ENCODE data around the gene MTMR1.
A peak's percentile ranks its signal among the peaks of the same experiment; 100 is the strongest.

Gene MTMR1

DNA sequence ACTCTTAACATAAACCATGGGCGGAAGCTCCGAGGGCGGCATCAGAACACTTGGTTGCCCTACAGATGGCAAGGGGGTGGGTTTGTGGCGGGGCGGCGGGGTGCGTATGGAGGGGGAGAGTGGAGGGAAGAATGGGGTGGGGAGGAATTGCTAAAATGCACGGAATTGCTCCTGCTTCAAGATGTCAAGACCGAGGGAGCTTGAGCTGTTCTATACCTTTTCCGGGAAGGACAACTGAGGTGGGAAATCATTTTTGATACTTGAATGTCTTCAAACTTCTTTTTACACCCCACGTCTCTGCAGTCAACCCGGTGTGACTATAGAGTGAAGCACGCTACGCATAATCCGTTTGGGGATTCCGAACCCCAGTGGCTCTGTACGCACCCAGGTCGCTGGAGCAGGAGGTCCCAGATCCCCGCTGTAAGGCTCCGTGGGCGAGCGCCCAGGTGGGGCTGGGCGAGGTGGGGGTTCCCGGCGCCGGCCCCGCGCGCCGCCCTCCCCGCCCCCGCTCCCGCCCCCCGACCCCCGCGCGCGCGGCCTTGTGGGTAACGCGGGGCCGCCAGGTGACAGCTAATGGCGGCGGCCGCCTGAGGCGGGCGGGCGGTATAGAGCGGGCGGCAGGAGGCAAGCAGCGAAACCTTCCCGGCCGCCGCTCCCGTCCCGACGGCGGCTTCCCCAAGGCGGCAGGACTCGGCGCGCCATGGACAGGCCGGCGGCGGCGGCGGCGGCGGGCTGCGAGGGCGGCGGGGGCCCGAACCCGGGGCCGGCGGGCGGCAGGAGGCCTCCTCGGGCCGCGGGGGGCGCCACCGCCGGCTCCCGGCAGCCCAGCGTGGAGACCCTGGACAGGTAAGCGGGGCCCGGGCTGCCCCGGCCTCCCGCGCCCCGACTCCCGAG is at the start of gene MTMR1:
Gene MTMR1, plus strand, starts transcription at position 566 of the 894 bp plus-strand sequence. Its CDS starts 135 bp downstream, at position 701.
- DNase-seq = peak in 1 of 2 experiments; percentile 10

DNA sequence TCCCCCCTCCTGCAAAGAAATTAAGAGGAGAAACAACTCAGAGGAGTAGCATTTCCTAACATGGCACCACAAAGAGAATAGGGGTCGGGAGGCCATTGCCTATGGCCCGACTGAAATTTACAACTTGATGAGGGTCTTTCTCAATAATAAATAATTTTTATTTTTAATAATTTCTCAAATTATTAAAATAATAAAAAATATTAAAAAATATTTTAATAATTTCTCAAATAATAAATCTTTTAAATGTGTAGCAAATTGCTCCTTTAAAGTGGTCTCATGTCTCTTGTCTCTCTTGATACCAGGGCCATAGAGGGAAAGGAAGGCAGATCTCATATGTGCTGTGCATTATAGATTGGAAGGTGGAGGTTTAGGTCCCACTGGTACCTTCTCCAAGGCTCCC is 49.2 kb upstream of the MTMR1 start:
- DNase-seq = no peak

DNA sequence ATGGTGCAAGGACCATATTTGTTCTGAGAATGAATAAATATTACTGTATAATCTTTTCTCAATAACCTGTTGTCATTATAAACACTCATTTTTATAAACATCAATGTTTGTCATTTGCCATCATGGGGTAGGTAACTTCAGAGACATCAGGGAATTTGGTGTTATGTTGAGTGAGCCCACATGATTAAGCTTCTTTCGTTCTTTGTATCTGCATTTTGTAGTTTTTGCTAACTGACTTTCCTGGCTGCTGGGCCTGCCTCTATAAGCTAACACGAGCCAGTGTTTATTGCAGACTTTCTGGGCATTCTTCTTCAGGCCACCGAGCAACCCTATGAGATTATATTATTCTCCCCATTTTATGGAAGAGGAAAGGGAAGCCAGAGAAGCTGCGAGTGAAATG is 48.8 kb upstream of the MTMR1 start:
- no peak for DNase-seq

DNA sequence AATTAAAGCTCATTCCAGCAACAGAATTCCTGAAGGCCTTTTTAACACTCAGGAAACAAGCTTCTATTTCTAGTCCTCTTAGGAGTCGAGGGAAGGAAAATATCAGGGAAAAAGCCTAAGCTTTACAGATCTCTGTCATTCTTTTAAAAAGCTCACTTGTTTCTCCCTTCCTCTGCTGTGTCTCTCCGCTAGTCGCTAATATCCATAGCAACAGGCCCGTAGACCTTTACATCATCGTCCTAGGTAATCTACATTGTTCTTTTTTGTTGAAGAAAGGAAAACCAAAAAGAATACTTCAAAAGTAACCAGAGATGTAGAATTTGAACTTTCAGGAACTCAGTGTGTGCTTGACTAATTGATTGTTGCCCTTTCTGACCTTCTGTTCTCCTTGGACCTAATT is 45.9 kb upstream of the MTMR1 start:
- DNase-seq = no peak

DNA sequence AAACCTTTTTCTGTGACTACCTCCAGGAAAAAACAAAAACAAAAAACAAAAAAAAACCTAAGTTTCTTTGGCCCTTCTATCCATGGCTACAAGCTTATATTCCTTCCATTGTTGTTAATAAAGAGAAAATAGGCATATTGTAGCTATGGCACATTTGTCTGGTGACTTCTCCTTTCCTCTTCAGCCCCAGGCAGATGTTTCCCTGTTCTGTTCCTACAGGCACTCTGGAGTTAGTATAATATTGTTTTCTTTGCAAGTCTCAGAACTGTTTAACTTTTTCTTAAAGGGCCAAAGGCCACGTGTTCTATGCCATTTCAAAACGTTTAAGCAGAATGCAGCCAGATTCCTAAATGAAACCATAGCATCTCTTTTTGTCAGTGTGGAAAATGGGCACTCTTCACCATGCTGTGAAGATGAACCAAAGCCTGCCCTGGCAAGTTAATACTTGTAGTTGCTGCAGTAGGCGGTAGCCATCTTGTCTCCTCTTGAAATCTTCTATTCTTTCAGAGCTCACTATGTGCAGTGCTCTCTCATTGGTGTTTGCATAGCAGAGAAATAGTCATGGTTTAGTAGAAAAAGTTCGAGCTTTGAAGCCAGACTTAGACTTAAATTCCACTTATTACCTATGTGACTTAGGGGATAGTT is 44.8 kb upstream of the MTMR1 start:
- no peak for DNase-seq

DNA sequence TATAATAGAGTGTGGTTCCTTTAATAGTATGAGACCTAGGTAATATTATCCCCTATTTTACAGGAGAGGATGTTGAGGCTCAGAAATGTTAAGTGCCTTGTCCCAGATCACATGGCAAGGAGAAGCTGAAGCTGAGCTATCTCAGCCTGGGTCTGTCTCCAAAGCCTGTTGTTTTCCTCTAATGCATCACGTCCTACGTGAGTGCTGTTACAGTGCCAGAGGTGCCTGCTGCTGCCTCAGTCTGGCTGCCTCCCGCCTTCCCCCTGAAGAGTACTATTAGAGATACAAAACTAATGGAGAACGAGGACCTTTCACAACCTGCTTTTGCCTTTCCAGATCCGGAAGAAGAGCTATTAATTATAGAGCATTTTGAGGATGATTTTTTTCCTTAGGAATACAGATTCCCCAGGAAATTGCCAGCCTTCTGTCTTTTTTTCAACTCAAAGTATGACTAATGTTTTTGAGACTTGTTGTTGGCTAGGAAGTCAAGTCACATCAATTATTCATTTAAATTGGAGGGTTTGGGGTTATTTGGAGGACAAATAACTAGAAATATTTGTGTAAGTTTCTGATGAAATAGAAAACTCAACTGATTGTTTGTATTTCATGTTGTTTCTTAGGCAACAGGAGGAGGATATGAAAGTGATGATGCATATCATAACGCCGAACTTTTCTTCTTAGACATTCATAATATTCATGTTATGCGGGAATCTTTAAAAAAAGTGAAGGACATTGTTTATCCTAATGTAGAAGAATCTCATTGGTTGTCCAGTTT is 43.9 kb upstream of the MTMR1 start:
- no peak for DNase-seq

DNA sequence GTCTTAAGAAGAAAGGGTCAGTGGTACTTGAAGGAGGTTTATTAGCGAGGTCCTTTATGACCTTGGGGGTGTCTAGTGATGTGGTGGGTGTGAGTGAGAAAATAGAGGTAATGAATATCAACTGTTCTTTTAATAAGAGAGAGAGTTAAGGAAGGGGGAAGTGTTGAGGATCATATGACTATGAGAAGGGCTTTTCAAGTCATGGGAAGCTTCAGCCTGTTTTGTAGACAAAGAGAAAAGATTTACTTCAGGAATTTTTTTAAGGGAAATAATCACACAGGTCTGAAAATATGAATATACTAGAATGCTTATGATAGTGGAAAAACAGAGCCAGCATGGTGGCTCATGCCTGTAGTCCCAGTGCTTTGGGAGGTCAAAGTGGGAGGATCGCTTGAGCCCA is 41.3 kb upstream of the MTMR1 start:
- no peak for DNase-seq

DNA sequence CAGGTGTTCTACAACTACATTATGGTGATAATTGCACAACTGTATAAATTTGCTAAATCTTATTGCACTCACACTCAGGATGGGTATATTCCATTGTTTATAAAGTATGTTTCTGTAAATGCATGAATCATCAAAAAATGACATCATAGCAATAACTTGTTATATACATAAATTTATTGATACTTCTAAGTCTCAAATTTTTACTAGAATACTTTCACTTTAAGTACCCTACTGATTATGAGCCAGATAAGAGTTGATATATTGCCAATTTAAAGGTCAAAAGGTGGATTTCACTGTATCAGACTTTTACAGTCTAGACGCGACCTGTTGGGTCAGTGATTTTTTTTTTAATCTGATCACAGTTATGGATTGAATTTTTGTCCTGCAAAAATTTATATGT is 37.4 kb upstream of the MTMR1 start:
- no peak for DNase-seq

DNA sequence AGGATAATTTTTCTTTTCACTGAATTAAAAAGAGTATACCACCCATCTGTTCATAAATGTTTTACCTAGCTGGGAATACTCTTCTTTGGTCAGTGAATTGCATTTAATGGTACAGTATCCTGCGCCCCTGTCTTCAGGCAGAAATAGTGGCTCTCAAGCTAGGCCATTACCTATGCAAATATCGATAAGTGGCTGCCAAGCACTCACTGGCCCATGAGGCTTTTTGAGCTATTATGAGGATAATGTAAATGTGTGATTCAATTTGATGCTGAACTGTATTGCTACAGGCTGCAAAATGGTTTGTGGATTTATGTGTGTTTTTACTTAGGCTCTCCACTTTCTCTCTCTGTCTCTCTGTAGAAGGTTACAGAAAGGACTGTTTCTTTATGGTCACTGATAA is 30.1 kb upstream of the MTMR1 start:
- no peak for DNase-seq

DNA sequence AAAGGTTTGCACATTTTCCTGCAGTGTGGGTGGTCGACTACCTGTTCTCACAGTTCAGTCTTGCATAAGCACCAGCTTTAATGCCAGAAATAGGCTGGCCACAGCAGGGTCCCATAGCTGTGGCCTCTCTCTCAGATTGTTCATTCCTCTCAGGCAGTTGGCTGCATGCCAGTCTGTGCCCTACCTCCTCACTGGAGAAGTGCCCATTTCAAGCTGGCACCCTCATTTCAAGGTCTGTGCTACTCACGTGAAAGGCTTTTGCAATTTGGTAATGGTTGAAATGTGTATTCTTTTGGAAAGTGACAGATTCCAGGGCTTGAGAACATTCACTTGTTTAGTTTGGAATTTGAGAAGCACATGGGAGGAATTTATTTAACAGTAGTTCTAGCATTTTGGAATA is 28.9 kb upstream of the MTMR1 start:
- no peak for DNase-seq

DNA sequence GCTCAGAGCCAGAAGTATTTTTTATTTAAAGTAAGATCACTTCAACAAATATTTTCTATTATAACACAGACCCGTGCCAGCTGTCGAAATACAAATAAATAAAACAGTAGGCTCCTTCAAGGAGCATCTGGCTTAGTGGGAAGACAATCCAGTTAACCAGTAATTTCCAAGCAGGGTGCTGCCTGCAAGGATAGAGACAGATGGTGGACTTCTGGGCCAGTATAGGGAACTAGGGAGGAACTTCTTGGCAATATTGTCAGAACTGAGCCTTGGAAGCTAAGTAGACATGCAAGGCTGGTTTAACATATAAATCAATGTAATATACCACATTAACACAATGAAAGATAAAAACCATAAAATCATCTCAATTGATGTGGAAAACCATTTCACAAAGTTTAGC is 17.0 kb upstream of the MTMR1 start:
- no peak for DNase-seq

DNA sequence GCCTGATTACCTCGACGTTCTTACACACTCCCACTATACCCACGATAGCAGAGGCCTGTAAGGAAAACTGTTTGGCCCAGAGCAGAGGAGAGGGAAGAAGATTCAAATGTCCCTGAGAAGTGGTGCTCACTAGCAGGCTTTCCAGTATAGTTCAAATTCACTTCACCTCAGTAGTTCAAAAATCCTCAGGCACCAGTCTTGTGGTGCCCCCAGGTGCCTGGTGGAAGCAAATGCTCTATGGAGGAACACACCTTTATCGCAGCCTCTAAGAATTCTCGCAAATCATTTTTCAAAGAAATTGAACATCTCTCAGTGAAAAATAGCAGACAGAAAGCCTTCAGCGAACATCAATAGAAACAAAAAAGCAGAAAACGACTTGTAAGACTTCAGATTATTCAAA is 12.2 kb upstream of the MTMR1 start:
- peak in 1 of 2 experiments; percentile 17 for DNase-seq

DNA sequence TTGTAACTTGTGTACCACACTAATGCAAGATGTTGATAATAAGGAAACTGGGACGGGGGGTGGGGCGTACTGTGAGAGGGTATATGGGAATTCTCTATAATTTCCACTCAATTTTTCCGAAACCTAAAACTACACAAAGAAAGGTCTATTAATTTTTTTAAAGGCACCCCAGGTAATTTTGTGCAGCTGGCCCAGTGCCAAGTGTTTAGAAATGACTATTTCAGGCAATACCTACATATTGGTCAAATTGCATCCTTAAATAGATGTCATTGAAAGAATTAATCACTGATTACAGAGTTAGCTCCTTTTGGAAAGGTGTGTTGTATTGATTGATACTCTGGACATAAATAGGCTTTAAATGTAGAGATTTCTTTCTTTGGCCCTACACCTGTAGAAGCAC is 10.1 kb upstream of the MTMR1 start:
- DNase-seq = no peak

DNA sequence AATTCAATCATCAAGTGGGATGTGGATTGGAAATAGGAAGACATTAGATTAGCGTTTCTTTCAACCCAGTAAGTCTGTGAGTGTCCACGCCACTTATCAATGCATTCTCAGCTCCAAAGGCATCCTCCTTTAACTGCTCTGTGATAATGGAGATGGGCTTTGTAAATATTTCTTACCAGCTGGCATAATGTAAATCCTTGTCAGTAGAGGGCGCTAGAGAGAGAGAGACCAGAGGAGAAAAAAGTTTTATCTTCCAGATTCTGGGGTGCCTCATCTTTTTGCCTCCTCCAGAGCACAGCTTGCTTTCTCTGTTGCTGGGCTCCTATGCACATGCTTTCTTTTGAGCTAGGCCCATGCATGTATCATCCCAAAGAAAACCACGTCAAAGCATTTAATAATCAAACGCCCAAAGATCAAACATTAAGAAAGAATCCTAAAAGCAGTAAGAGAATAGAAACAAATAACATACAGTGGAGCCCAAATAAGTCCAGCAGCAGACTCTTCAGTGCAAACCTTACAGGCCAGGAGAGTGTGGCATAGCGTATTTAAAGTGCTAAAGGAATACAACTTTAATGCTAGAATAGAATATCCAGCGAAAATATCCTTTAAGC is 9.6 kb upstream of the MTMR1 start:
- peak in 1 of 2 experiments; percentile 50 for DNase-seq

DNA sequence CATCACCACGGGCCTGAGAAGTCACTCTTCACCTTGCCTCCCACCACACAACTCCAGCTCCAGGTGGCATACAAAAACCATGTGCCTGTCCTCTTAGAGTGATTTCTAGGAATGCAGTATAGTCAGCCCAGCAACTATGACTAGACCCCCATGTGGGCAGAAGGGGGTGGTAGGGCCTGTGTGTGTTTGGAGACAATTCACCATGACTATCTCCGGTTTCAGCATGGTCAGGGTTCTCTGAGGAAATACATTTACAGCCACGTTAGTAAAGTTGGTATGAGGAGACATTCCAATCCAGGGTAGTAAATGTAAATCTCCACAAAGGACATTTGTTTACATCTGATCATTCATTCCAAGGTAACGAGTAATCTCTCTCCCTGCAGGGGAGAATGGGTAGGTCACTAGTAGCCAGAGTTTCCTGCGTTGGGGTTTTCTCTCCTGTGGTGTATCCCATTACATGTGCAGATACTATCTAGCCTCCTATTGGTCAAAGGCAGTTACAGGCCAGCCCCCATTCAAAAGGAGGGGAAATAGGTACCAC is 4.2 kb upstream of the MTMR1 start:
- DNase-seq = peak; percentile 88 to 95

DNA sequence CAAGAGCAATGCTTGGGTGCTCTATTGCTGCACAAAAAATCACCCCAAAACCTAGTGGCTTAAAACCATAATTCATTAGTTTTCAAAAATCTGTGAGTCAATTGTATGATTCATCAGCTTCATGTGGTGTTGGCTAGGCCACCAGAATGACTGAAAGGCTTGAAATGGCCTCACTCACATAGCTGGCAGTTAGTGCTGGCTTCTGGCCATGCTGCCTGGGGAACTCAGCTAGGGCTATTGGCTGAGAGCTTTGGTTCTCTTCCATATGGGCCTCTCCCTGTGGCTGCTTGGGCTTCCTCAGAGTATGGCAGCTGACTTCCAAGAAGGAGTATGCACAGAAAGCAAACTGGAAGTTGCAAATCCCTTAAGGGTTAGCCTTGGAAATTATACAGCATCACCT is 3.1 kb upstream of the MTMR1 start:
- peak; percentile 47 to 64 for DNase-seq

DNA sequence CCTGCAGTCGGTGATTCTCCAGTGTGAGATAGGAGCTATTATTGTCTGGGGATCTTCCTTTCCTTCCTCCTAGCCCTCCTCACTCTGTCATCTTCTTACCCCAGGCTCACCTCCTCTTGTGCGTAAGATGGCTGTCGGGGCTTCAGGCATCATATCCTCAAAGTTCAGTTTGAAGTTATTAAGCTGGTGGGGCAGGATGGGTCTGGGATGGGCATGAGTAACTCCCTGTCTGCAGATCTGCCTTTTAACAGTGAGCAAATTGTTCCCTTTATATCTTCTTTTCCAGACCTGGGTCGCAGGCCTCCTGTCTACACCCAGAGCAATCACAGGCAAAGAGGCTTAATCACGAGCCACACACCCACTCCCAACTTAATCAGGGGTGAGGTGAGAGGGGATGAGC is 900 bp upstream of the MTMR1 start:
- DNase-seq = no peak

DNA sequence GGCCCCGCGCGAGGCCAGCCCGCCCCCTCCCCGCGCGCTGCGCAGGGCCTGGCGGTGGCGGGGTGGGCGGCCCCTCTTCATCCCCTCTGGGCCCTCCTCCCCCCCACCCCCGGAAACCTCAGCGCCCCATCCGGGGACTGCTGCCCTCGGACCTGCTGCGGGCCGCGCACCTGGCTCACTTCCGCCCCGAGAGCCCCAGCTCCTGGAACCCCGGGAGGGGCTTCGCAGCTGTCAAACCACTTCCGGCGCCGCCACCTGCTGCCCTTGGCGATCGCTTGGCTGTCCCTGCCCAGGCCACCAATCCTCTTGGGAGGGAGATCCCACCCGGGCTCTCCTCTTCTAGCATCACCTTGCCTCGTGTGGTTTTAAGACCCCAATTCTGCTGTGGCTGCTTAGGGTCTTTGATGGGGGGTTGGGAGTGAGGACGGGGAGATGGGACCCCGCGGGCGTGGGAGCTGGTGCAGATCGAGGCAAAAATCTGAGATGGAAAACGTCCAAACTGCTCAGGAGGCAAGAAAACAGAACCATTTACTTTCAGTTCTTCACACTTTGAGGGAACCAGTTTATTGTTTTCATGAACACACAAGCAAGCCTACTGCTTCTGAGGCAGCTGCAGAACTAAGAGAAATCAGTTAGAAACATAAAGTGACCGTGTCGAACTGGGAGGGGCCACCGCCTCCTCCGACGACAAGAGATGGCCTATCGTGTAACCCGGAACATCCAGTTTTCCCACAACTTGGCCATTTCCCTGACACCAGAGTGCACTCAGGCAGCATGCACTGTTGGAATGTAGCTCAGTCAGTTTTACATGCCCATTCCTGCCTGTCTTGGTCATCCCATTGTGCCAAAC is 754 bp downstream of the MTMR1 start:
- DNase-seq = peak in 1 of 2 experiments; percentile 43

DNA sequence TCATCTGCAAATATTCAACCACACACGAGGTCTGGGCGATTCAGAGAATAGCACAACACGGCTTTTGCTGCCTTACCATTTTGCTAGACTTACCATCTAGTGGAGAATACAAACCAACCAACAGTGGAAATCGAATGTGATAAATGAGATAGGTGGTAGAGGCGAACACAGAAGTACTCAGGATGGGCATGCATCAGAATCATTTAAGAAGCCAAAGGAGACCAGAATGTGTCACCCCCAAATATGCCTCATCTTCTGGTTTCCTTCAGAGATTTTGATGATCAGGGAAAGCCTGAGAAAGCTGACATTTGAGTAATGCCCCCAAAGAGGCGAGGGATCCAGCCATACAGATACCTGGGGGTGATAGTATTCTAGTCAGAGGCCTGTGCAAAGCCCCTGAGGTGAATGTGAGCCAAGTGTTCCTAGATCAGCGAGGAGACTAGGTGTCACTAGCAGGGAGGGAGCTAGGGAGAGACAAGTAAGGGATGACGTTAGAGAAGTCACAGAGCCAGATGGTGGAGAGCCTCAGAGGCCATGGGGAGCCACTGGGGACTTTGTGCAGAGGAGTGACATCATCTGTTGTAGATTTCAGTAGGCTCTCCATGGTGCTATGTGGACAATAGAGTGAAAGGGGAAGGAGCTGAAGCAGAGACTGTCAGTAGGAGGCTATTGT is 1.7 kb downstream of the MTMR1 start:
- DNase-seq = no peak

DNA sequence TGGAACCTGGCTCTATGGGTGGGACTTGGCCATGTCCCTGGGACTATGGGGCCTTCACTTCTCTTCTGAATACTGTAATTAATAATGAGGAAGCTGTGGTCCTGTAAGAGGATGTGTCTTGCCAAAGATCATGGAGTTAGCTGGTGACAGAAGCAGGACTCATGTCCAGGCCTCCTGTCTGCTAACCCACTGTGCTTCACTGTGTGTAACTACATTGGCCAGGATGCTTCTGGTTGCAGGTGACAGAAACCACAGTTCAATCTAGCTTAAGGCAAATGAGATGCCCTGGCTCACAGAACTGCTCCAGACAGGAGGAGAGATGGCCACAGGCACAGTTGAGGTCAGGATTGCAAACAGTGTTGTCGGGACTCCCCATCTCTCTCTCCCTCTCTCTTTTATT is 3.1 kb downstream of the MTMR1 start:
- DNase-seq = no peak

DNA sequence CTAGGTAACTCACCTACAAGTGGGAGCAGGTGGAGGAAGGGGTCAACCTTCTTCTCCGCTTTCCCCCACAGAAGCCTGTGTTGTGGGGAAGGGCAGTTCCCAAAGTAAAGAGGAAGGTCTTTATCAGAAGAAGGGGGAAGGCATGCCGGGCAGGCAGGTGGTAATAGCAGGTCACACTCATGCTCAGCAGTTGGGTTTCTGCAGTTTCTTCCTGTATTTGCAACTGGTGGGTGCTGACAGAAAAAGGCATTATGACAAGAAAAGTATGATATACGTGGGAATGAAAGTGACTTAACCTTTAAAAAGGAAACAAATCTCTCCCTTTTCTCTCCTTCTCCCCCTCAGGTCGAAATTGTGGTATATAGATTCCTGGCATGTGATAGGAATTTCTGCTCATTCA is 3.7 kb downstream of the MTMR1 start:
- no peak for DNase-seq

All from SW 1271 (cell line).